Left ventricle myocardium superior (tissue), 1 donor: Measurements from ENCODE around the gene LSM11. TPM values are rescaled to one million over a fixed set of nuclear protein-coding genes. Genes with fewer than 3 reads are reported as not detected.
A peak's percentile ranks its signal among the peaks of the same experiment; 100 is the strongest.

ENCODE experiments used
- ATAC-seq: fragments of 200-7000 bp; cut with Tn5 transposase; one replicate; pipeline ENCODE4 v1.9.1; 2020; ENCODE audit warnings: mild to moderate bottlenecking, moderate library complexity
- DNase-seq: peaks from one replicate; pipeline ENCODE4 v3.0.0-alpha.2; 2020
- intact Hi-C: fragments of 100-400 bp; cut with micrococcal nuclease; formaldehyde crosslinking; loops from one replicate; pipeline ENCODE4 v1.11.0; 2022
- total RNA-seq: library from RNA; stranded (reverse); fragmentation: NEBNext Ultra II Directional; extraction: Animal tissue kit (Norgen Biotek cat#: 25700); gene quantifications from one replicate; pipeline ENCODE4 v1.2.1, GENCODE V29; 2021
- donor health status: DM: no; HTN: yes; CAD: no; lungs with severe emphysema.

Gene LSM11
- total RNA-seq, 1 donor from 2014 or later, result 1.7 TPM

DNA sequence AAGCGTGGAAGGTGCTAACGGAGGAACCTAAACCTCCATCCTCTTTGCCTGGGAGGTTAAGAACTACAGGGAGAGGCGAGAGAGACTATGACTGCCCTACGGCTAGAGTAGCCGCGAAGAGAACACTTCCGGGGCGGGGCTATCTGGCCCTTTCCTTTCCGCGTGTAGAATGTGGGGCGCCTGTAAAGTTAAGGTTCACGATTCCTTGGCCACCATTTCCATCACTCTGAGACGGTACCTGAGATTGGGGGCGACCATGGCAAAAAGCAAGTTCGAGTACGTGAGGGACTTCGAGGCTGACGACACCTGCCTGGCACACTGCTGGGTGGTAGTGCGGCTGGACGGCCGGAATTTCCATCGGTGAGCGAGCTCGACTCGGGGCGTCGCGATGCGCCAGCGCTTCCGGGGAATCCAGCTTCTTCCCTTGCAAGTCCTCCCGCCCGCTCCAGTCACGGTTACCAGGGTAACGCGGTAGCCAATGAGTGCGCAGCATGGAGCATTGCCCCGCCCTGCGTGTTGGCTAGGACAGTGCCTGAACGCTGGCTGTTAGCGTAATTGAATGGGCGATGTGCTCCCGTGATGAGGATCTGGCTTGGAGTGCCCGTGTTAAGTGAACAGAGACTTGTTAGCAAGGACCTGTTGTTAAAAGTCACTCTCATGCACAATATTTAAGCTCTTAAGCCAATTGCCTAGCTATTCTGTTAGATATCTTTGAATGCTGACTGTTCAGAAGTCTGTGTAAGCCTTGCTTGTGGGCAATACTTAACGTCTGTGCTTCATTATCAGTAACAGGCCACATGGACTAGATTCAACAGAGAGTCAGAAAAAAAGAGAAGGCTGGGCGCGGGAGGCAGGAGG, 12.0 kb upstream of the LSM11 start, which contains the start of gene THG1L:
THG1L (plus strand) TSS at position 149 of the 858 bp plus-strand sequence; CDS start at position 170, 21 bp downstream.
- intact Hi-C loops, result no loop called here
- DNase-seq (peak; percentile 98), ATAC-seq (peak; percentile 100)

DNA sequence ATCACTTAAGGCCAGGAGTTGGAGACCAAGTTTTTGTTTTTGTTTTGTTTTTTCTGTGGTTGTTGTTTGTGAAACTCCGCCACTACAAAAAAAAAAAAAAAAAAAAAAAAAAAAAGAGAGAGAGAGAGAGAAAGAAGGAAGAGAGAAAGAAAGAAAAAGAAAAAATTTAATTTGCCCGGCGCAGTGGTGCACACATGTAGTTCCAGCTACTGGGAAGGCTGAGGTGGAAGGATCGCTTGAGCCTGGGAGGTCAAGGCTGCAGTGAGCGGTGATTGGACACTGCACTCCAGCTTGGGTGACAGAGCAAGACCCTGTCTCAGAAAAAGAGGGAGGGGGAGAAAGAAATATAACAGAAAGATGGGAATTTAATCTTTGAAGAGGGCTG, 11.4 kb upstream of the LSM11 start:
- intact Hi-C loops, result no loop called here
- no peak for DNase-seq
- no peak for ATAC-seq

DNA sequence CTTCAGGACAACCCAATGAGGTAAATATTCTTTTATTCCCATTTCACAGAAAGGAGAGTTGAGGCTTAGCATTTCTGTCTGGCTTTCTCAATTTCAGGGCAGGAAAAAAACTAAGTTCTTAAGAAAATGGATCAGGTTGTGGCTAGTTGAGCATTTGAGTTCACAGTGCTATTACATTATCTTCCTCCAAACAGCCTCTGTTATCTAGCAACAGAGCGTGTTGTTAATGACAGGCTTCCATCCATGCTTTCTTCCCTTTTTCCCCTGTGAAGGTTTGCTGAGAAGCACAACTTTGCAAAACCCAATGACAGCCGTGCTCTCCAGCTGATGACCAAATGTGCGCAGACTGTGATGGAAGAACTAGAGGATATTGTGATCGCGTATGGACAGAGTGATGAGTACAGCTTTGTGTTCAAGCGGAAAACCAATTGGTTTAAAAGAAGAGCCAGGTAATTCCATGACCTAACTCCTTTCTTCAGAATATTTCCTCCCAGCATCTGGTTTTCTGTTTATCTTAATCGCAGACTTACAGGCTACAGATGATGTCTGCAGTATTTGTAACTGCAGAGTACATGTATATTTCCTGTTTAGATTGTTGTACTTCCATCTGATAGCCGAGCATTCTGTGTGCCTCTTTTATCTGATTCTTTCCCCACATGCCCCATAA, 10.8 kb upstream of the LSM11 start:
- ATAC-seq (no peak), DNase-seq (no peak)
- intact Hi-C loops, result no loop called here

DNA sequence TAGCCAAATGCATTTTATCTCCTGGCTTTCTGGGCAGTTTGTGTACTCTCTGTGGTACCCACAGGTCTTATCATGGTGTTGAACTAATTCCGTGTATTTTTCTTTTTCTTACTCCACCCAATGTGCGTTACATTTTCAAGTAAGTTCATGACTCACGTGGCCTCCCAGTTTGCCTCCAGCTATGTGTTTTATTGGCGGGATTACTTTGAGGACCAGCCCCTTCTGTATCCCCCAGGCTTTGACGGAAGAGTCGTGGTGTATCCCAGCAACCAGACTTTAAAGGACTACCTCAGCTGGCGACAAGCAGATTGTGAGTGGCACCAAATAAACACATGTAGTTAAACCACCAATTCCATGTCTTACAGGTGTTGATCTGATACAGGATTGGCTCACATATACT, 9.1 kb upstream of the LSM11 start:
- DNase-seq (no peak), ATAC-seq (no peak)
- intact Hi-C loops, result no loop called here

DNA sequence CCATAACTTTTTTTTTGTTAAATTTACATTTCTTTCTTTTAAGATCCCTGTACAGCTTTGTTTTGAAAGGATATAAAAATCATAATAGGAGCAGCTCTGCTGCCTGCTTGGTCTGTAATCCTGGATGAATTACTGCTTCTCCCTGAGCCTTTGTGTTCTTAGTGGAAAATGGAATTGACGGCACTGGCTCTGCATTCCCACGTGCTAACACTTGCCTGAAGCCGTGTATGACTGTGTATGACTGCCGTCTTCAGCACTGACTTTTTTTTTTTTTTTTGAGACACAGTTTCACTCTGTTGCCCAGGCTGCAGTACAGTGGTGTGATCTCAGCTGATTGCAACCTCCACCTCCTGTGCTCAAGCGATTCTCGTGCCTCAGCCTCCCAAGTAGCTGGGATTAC, 7.5 kb upstream of the LSM11 start:
- intact Hi-C loops, result no loop called here
- DNase-seq (no peak), ATAC-seq (no peak)

DNA sequence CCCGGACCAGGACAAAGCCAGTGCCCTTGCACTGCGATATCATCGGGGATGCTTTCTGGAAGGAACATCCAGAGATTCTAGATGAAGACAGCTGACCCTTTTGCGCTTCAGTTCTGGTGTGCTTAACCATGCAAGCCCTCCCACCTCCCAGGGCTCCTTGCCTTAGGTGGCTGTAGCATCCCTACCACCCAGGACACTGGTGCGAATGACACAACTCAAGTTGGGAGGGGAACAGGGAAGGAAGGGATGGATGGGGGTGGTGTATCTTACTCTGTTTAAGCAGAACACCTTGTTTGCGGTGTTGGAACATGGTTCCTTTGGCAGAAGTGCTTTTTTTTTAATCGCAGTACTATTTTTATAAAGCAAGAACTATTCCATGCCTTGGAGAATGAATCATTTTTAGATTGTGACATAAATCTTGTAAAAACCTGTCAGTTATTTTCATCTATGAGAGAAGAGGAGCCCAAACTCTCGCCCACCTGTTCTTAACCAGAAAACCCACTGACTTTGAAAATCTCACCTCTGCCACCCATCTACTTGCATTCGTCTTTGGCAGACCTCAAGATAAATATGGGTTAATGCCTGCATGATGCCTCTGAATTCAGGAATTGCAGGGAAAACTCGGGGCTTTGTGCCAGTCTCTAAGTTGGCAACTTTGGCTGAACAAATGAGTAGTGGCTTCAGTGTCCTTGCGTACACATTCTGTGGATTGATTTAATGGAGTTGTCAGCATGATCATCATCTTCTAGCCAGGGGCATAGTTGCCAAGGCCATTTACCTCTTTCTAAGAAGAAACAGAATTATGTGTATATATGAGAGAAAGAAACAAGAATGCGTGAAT, 3.9 kb upstream of the LSM11 start:
- DNase-seq (no peak), ATAC-seq (no peak)
- intact Hi-C loops, result no loop called here

DNA sequence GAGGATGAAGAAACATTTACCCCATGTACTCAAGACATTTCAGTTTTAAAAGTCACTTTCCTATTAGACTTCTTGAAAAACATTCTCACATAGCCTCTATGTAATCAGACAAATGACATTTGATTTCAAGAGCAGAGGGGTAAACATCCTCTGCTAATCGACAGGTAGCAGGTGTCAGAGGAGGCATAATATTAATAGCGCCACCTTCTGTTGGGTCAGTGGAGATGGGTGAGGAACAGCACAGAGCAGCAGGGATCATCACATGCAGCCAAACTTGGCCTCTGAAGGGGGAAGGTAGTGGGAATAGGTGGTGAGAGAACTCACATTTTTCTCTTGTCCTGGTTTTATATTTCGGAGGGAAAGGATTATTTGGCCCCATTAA, 3.3 kb upstream of the LSM11 start:
- ATAC-seq (no peak), DNase-seq (no peak)
- intact Hi-C loops, result no loop called here

DNA sequence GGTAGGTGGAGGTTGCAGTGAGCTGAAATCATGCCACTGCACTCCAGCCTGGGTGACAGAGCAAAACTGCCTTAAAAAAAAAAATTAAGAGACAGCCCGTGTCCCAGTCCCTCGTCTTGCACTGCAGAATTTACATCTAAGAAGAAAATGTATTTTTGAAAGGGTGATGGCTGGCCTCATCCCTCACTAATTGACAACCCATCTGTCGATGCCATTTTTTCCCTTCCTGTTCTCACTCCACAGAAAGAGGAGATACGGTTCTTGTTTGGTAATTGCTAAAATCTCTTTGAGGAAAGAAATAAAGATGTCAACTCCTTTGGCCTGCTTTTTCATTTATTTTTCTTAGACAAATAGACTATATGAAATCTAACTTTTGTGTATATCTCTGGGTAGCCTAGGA, 2.4 kb upstream of the LSM11 start:
- DNase-seq (no peak), ATAC-seq (no peak)
- intact Hi-C loops, result no loop called here

DNA sequence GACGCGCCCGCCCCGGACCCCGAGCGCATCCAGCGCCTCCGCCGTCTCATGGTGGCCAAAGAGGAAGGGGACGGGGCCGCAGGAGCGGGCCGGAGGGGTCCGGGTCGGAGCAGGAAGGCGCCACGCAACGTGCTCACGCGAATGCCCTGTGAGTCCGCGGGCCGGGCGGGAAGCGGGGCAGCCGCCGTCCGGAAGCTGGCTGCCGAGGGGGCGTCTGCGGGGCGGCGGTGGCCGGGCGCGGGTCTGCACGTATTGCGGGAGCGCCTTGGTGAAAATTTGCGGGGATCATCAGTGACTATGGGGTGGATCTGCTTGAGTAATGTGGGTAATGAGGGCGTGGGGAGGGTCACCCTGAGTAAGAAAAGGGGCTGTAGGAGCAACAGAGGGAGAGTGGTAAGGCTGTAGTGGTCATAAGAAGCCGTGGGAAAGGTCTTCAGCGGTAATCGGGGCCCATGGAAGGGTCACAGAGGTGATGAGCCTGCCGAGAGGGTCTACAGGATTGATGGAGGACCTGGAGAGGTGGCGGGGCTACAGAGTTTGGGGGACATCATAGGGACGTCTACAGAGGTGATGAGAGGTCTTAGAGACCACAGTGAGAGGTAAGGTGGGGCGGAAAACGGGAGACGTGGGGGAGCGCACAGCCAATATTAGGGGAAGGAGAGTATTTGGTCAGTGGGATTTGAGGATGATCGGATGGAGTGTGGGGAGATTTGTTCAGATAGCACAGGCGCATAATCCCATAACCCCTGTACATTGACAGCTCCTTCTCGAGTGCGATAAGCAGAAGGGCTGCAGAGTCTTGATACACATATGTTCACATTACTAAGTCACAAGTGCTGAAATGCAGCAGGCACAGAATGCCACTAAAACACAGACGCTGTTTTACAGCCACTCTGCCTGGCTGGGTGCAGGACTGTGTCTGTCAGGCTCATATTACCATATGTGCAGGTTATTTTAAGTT, 819 bp downstream of the LSM11 start:
- DNase-seq (peak; percentile 52), ATAC-seq (peak; percentile 3)
- intact Hi-C loops, result no loop called here

DNA sequence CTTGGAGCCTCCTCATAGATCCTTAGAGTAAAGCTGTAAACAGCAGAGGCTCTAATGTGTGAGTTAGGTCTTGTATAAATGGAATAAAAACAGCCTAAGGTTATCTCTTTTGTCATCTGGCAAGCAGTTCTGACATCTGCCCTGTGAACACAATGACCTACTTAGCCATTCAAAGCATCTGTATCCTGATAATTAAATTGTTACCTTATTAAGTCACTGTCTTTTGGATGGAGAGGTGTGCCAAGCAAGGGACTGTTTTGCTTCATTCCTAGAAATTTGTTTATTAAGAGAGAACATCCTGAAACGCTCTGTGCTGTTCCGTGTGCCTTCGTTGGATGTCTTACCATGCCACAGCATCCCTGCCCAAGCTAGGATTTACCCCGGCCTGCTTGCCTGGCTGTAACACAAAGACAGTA, 1.5 kb downstream of the LSM11 start:
- intact Hi-C loops, result no loop called here
- DNase-seq (no peak), ATAC-seq (no peak)

DNA sequence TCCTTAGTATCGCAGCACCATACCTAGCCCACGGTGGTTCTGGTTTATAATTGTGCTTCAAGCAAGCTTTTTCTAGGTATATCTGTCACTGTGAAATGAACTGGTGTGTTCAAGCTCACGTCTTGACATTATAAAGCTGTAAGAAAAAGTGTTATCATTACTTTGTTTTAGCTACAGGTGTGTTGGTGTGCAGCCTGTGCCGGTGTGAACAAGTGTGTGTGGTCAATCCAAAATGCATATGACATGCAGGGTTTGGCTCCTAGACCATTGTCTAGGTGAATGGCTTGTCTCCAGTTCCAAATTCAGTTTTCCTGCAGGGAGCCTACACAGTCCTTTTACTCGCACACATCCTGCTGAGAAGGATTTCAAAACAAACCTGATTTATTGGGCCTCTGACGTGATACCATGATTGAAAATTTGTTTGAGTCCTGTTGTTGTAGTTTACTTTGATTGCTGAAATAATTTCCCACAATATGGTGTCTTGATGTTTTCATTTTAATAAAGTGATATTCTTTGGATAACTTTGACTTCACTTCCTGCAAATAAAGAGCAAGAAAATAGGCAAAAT, 3.7 kb downstream of the LSM11 start:
- ATAC-seq (no peak), DNase-seq (no peak)
- intact Hi-C loops, result no loop called here

DNA sequence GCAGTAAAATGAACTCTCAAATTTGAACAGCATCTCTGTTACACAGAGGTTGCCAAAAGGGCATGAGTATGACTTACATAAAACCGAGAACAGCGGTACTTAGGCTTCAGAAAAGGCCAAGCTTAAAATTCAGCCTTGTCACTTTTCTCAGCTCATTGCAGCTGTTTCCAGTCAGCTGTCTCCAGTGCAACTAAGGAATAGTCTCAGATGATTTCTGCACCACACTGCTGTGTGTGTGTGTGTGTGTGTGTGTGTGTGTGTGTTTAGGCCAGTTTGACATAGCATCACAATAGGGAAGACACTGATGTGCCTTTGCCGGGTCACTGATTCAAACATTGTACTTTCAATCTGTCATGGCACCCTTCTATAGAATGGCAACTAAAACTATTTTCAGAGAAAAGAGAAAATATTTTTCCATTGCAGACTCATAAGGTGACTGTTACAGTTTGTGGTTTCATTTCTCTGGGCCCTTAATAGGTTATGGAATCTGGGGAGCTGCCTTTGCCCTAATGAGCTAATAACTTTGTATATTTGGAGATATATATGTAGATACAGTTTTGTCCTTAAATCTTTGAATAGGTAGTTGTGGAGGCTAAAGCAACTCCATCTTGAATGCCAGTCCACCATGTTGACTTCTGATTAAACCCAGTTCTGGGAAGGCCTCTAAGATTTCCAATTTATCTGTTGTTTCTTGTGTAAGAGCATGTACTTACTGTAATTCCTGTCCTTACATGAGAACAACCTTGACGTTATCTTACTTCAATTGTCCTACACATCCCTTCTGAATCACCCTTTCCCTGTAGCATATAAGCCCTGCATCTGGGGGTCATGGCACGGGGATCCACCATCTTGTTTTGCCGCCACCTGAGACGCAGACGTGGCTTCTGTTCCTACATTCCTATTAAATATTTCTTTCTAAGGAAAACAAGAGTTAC, 4.5 kb downstream of the LSM11 start:
- DNase-seq, result no peak
- no peak for ATAC-seq
- intact Hi-C loops, result no loop called here

DNA sequence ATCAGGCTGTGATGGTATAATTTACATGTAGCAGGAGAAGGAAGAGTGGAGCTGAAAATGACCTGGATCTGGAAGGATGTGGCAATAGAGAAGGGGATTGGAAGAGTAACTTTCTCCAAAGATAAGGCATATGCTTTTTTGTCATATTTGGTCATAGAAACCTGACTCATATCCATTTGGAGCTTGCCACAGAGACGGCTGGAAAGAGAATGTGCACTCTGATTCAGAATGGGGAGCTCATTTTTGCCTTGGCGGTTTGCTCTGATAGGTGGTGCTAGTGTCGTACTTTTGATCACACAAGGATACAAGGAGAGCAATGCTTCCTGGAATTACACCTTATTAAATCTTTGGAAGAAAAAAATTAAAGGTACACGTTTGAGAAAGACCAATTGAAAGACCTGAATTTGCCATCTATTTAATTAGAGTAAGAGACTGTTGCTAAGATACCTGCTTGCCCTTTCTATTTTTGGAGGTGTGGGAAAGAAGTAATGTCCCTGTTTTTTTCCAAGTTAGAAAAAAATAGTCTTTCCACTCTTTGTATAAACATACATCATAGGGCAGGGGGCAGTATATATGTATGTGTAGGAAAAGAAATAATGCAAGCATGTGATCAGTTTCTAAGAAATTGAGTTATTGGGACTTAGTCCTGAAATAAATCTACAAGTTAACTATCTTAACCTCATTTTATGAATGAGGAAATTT, 5.4 kb downstream of the LSM11 start:
- intact Hi-C loops, result no loop called here
- ATAC-seq (no peak), DNase-seq (no peak)

DNA sequence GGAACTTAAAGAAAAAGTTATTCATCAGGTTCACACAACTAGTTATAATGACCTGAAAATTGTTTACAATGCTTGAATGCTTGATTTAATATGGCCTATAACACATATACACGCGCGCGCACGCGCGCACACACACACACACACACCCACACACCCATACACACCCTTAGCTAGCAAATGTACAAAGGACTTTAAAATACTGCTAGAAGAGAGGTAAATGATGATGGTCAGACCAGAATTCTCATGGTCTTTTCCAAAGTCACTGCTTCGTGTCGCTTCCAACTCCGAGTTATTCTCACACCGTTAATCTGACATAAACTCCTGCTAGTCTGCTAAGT, 5.9 kb downstream of the LSM11 start:
- intact Hi-C loops, result no loop called here
- DNase-seq (no peak), ATAC-seq (no peak)

DNA sequence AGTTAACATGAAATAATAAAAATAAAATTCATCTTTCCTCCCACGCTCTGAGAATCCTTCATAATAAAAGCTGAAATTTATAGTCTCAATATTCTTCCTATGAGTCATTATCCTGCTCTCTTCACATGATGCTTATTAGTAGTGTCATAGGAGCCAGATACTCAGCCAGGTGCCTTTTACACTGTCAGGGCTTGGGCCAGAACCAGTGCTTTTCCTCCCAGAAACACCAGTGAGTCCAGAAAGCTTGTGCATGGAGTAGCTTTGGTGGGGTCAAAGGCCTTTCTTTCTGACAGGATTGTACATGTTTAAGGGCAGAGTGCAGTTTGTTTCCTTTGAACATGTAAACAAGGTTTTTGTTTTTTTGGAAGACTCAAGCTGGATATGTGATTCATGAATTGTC, 6.8 kb downstream of the LSM11 start:
- DNase-seq, result no peak
- ATAC-seq, result no peak
- intact Hi-C loops, result no loop called here

DNA sequence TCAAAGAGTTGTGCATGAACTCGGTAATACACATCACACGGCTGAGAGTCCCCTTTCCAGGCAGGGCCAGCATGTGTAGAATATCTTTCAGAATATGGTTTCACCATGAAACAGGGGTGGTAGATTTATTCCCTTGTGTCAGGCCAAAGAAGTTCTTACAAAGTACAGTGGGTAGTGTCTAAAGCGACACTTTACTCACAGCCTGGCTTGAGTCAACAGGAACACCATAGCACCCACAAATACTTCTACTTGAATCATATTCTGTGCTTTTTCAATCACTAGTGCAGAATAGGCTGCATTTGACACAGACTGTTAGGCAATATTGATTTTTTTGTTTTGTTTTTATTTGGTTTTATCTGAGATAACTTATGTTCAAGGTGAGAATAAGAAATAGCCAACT, 12.6 kb downstream of the LSM11 start:
- DNase-seq, result no peak
- ATAC-seq, result no peak
- intact Hi-C loops, result no loop called here

DNA sequence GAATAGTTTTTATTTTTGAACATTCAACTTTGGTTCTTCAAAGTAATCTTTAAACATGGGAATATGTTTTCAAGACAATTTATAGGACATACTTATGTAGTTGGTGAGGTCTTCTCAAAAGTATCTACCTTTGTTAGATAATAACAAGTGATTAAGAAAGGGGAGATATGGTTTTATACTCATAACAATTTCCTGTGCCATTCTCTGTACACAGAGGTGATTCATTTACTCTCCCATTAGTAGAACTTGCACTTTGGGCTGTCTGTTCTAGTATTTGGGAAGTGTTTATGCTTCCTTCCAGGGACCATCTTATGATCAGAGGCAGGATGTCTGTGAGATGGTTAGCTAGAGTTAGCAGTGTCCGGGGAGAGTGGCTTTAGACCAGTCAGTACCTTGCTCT, 15.2 kb downstream of the LSM11 start:
- ATAC-seq (no peak), DNase-seq (no peak)
- intact Hi-C loops, result no loop called here
